Loucy (cell line): ENCODE results near the gene NAB2.

Experiments used
- H2AFZ ChIP-seq: fragments of 200-600 bp; sonication (generic); 2 replicates; pipeline ENCODE4 v1.6.0; 2016; ENCODE audit warnings: antibody characterized with exemption, mild to moderate bottlenecking, low read length, moderate library complexity
- H3F3A ChIP-seq: fragments of 200-600 bp; 2 replicates; pipeline ENCODE4 v1.6.0; 2016; ENCODE audit warnings: antibody characterized with exemption, low read depth, mild to moderate bottlenecking
- H3K27me3 ChIP-seq: fragments of 200-600 bp; sonication (generic); 2 replicates; pipeline ENCODE4 v1.6.1; 2014; ENCODE audit warnings: low read length, mild to moderate bottlenecking; ENCODE audit not compliant: insufficient read depth, poor library complexity, severe bottlenecking
- H3K36me3 ChIP-seq: fragments of 200-600 bp; sonication (generic); 2 replicates; pipeline ENCODE4 v1.6.1; 2016; ENCODE audit warnings: low read length; ENCODE audit not compliant: insufficient read depth
- H3K4me1 ChIP-seq: fragments of 200-600 bp; sonication (generic); 2 replicates; pipeline ENCODE4 v1.5.1; 2014; ENCODE audit warnings: low read length, mild to moderate bottlenecking; ENCODE audit not compliant: insufficient read depth, poor library complexity, severe bottlenecking
- H3K4me2 ChIP-seq: fragments of 200-600 bp; sonication (generic); 2 replicates; pipeline ENCODE4 v1.6.0; 2014; ENCODE audit warnings: antibody characterized with exemption, low read length, low read depth, mild to moderate bottlenecking; ENCODE audit not compliant: poor library complexity, severe bottlenecking
- H3K4me3 ChIP-seq: fragments of 200-600 bp; sonication (generic); 2 replicates; pipeline ENCODE4 v1.5.1; 2014; ENCODE audit warnings: low read length, mild to moderate bottlenecking, mixed read lengths; ENCODE audit not compliant: poor library complexity, severe bottlenecking
- H3K79me2 ChIP-seq: fragments of 200-600 bp; sonication (generic); 2 replicates; pipeline ENCODE4 v1.6.1; 2014; ENCODE audit warnings: low read length; ENCODE audit not compliant: insufficient read depth
- H3K9ac ChIP-seq: fragments of 200-600 bp; sonication (generic); 2 replicates; pipeline ENCODE4 v1.6.0; 2014; ENCODE audit warnings: mild to moderate bottlenecking, low read depth, low read length, moderate library complexity; ENCODE audit not compliant: poor library complexity, severe bottlenecking
- H3K9me2 ChIP-seq: fragments of 200-600 bp; sonication (generic); replicated peaks from 2 replicates; pipeline ENCODE4 v1.6.1; 2016; ENCODE audit warnings: low read depth, low read length, mixed read lengths
- H3K9me3 ChIP-seq: fragments of 200-600 bp; sonication (generic); 2 replicates; pipeline ENCODE4 v1.6.1; 2014; ENCODE audit warnings: mild to moderate bottlenecking, antibody characterized with exemption, low read length, low read depth; ENCODE audit not compliant: insufficient read depth
- H4K20me1 ChIP-seq: fragments of 200-600 bp; sonication (generic); 2 replicates; pipeline ENCODE4 v1.6.0; 2014; ENCODE audit warnings: antibody characterized with exemption, low read length, mild to moderate bottlenecking; ENCODE audit not compliant: insufficient read depth, poor library complexity, severe bottlenecking
- CTCF ChIP-seq: fragments of 200-600 bp; sonication (generic); conservative IDR thresholded peaks from 2 replicates; pipeline ENCODE4 v1.5.1; 2014; ENCODE audit warnings: mild to moderate bottlenecking, antibody characterized with exemption, low read length
- EZH2phosphoT487 ChIP-seq: fragments of 200-600 bp; IDR thresholded peaks from 2 replicates; pipeline ENCODE4 v1.6.1; 2018; ENCODE audit warnings: antibody characterized with exemption, mild to moderate bottlenecking, moderate library complexity, borderline replicate concordance

Gene NAB2

DNA sequence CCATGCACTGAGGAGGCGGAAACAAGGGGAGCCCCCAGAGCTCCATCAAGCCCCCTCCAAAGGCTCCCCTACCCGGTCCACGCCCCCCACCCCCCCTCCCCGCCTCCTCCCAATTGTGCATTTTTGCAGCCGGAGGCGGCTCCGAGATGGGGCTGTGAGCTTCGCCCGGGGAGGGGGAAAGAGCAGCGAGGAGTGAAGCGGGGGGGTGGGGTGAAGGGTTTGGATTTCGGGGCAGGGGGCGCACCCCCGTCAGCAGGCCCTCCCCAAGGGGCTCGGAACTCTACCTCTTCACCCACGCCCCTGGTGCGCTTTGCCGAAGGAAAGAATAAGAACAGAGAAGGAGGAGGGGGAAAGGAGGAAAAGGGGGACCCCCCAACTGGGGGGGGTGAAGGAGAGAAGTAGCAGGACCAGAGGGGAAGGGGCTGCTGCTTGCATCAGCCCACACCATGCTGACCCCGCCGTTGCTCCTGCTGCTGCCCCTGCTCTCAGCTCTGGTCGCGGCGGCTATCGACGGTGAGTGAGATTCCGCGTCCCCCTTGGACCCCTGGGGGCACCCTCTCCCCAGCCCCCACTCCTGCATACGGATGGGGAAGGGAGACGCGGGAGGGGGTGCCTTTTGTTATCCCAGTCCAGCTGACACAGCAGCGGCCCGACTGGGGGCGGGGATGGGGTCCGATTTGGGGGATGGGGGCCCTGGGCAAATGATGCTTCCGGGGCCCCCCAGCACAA, 39.8 kb downstream of the NAB2 start:
- Histone ChIP-seq H3K27me3 (no peaks in the 10 kb centered on the region), H4K20me1 (no peaks in the 10 kb centered on the region), H3K4me3 (peak overlapping the region; percentile 82), H3K4me1 (peaks cover 29% of the 10 kb centered on the region), H2AFZ (peak overlapping the region; percentile 92), H3K9me3 (no peaks in the 10 kb centered on the region), H3K9ac (peak overlapping the region; percentile 76), H3K36me3 (no peaks in the 10 kb centered on the region), H3K79me2 (no peaks in the 10 kb centered on the region), H3K4me2 (peak overlapping the region; percentile 88), H3K9me2 (no peaks in the 10 kb centered on the region), H3F3A (no peaks in the 10 kb centered on the region; the same call in 1 of the 2 replicates)
- TF ChIP-seq CTCF (no peak), EZH2phosphoT487 (no peak)

GRCh38 chr12:57129321-57129842, 40.5 kb downstream of the NAB2 start:
- H3K4me2 ChIP-seq: peak overlapping the region; percentile 88

DNA sequence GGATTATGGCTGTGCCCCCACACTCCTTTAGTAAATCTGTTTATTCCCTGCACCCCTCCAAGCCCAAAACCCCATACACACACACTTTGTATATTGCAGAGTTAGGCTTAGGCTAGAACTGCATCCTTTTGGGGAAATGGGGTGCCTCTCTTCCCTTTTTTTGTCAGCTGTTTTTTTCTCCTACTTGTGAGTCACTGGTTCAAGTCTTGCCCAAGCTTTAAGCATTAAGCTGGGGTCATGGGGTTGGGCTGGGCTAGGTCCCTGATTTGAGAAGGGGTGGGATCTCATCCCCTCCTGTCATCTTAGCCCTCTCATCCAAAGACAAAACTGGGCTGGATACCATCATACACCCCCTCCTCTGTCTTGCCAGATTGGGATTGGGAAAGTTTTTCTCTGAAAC, 41.0 kb downstream of the NAB2 start:
- TF ChIP-seq EZH2phosphoT487: no peak
- no peak for TF ChIP-seq CTCF
- Histone ChIP-seq H4K20me1 (no peaks in the 10 kb centered on the region), H3F3A (no peaks in the 10 kb centered on the region; the same call in 1 of the 2 replicates), H3K4me2 (peak overlapping the region; percentile 88), H2AFZ (no peak overlapping the region), H3K4me3 (peak overlapping the region; percentile 82), H3K9me3 (no peaks in the 10 kb centered on the region), H3K9ac (no peak overlapping the region), H3K4me1 (peaks cover 29% of the 10 kb centered on the region), H3K36me3 (no peaks in the 10 kb centered on the region), H3K9me2 (no peaks in the 10 kb centered on the region), H3K27me3 (no peaks in the 10 kb centered on the region), H3K79me2 (no peaks in the 10 kb centered on the region)

More at GRCh38 chr12:57129321-57129842, 40.5 kb downstream of the NAB2 start:
- no peaks in the 10 kb centered on the region for H3K9me2 ChIP-seq
- no peaks in the 10 kb centered on the region for H3K36me3 ChIP-seq
- no peaks in the 10 kb centered on the region; the same call in 1 of the 2 replicates for H3F3A ChIP-seq
- no peaks in the 10 kb centered on the region for H3K27me3 ChIP-seq
- no peaks in the 10 kb centered on the region for H3K9me3 ChIP-seq
- H3K79me2 ChIP-seq: no peaks in the 10 kb centered on the region
- H3K4me3 ChIP-seq: peak overlapping the region; percentile 82
- no peak overlapping the region for H3K9ac ChIP-seq
- no peaks in the 10 kb centered on the region for H4K20me1 ChIP-seq
- peaks cover 29% of the 10 kb centered on the region for H3K4me1 ChIP-seq
- TF ChIP-seq CTCF (no peak), EZH2phosphoT487 (no peak)
- no peak overlapping the region for H2AFZ ChIP-seq
